ENCODE measurements around the gene TMEM139.

DNA sequence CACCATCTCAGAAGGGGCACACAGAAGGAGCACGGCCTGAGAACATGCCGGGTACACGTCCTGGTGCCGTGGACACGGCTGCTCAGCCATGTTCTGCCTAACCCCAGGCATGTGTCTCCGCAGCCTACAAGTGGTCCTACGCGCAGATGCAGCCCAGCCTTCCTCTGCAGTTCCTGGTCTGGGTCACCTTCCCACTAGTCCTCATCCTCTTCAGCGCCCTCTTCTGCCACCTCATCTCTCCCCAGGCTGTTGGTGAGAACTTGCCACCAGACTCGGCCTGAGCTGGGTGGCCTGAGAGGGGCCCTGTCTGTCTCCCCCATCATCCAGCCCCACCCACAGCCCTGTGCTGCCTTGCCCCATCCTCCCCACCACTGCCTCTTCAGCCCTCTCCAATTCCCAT, 36.5 kb downstream of the TMEM139 start:
- TF ChIP-seq BHLHE40 (IDR thresholded peaks at IDR 0.05; ENCODE audit: borderline replicate concordance) (no peak), HDGF (IDR thresholded peaks at IDR 0.05; ENCODE audit: borderline replicate concordance) (no peak), FOXM1 (IDR thresholded peaks at IDR 0.05; ENCODE audit: borderline replicate concordance) (no peak), TARDBP (IDR thresholded peaks at IDR 0.05) (no peak), CTBP1 (IDR thresholded peaks at IDR 0.05; ENCODE audit: borderline replicate concordance) (no peak), FOXK2 (IDR thresholded peaks at IDR 0.05) (no peak), SUZ12 (IDR thresholded peaks at IDR 0.05) (no peak), FOXA1 (IDR thresholded peaks at IDR 0.05) (no peak), SP1 (IDR thresholded peaks at IDR 0.05) (no peak), NFRKB (IDR thresholded peaks at IDR 0.05) (no peak), L3MBTL2 (conservative IDR thresholded peaks at IDR 0.05) (no peak), ARNT (IDR thresholded peaks at IDR 0.05) (no peak)
- TF ChIP-seq, protein P1, sequence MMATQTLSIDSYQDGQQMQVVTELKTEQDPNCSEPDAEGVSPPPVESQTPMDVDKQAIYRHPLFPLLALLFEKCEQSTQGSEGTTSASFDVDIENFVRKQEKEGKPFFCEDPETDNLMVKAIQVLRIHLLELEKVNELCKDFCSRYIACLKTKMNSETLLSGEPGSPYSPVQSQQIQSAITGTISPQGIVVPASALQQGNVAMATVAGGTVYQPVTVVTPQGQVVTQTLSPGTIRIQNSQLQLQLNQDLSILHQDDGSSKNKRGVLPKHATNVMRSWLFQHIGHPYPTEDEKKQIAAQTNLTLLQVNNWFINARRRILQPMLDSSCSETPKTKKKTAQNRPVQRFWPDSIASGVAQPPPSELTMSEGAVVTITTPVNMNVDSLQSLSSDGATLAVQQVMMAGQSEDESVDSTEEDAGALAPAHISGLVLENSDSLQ (IDR thresholded peaks at IDR 0.05) = no peak
